PC-9 (cell line): ENCODE measurements around the gene PA2G4. TPM values are rescaled to one million over a fixed set of nuclear protein-coding genes. Genes with fewer than 3 reads are reported as not detected.

Experiments
- BruUV-seq: library from RNA; stranded (reverse); fragments of 400-500 nt; replicated peaks from 2 replicates; lab custom pipeline; 2021; lab: Mats Ljungman, UMichigan
- CTCF ChIA-PET: fragments of 300-600 bp; sonication (Branson Sonifier 250); formaldehyde crosslinking; loops from one replicate; lab custom pipeline; 2022; ENCODE audit warnings: antibody characterized with exemption; lab: Charles Lee
- POLR2A ChIA-PET: fragments of 300-600 bp; sonication (Branson Sonifier 250); formaldehyde crosslinking; loops from one replicate; lab custom pipeline; 2022; ENCODE audit warnings: antibody characterized with exemption; ENCODE audit not compliant: unreplicated experiment; lab: Charles Lee
- DNase-seq, 2 experiments: peaks; one replicate each; pipeline versions ENCODE4 v3.0.0 to v3.0.0-alpha.2; 2015 to 2022; ENCODE audit warnings: mixed read lengths in 1 of 2
- H2AFZ ChIP-seq: fragments of 200-600 bp; sonication (generic); 2 replicates; pipeline ENCODE4 v1.8.1; 2017; ENCODE audit warnings: antibody characterized with exemption
- H3F3A ChIP-seq: fragments of 200-600 bp; sonication (generic); 2 replicates; pipeline ENCODE4 v1.8.1; 2017; ENCODE audit warnings: antibody characterized with exemption, mild to moderate bottlenecking, low read depth; ENCODE audit not compliant: insufficient read depth
- H3K27ac ChIP-seq: fragments of 200-600 bp; sonication (generic); 2 replicates; pipeline ENCODE4 v1.6.1; 2016; ENCODE audit warnings: mixed run types
- H3K27me3 ChIP-seq: fragments of 200-600 bp; sonication (generic); 2 replicates; pipeline ENCODE4 v1.6.1; 2016; ENCODE audit warnings: low read depth, mixed run types; ENCODE audit not compliant: insufficient read depth
- H3K36me3 ChIP-seq: fragments of 200-600 bp; sonication (generic); 2 replicates; pipeline ENCODE4 v1.6.1; 2016; ENCODE audit warnings: low read depth, mixed run types
- H3K4me1 ChIP-seq: fragments of 200-600 bp; sonication (generic); replicated peaks from 2 replicates; pipeline ENCODE4 v1.6.1; 2016; ENCODE audit warnings: mixed run types; ENCODE audit not compliant: insufficient read depth
- H3K4me2 ChIP-seq: fragments of 200-600 bp; sonication (generic); 2 replicates; pipeline ENCODE4 v1.6.1; 2017; ENCODE audit warnings: mixed run types
- H3K4me3 ChIP-seq: fragments of 200-600 bp; sonication (generic); 2 replicates; pipeline ENCODE4 v1.6.1; 2016; ENCODE audit warnings: mixed run types
- H3K79me2 ChIP-seq: fragments of 200-600 bp; sonication (generic); 2 replicates; pipeline ENCODE4 v1.6.1; 2017; ENCODE audit warnings: low read depth, mixed run types
- H3K9me2 ChIP-seq: fragments of 200-600 bp; sonication (generic); 2 replicates; pipeline ENCODE4 v1.8.1; 2017; ENCODE audit warnings: mild to moderate bottlenecking; ENCODE audit not compliant: insufficient read depth
- H3K9me3 ChIP-seq: fragments of 200-600 bp; sonication (generic); 2 replicates; pipeline ENCODE4 v1.8.1; 2016; ENCODE audit warnings: low read depth; ENCODE audit not compliant: insufficient read depth
- H4K20me1 ChIP-seq: fragments of 200-600 bp; sonication (generic); 2 replicates; pipeline ENCODE4 v1.8.1; 2017; ENCODE audit not compliant: insufficient read depth
- EZH2 ChIP-seq: fragments of 200-600 bp; sonication (generic); IDR thresholded peaks from 2 replicates; pipeline ENCODE4 v1.8.0; 2017; ENCODE audit warnings: antibody characterized with exemption, low read depth
- intact Hi-C: fragments of 100-400 bp; cut with micrococcal nuclease; formaldehyde crosslinking; loops from one replicate; pipeline ENCODE4 v1.10.0; 2022; ENCODE audit not compliant: unreplicated experiment
- total RNA-seq: library from RNA; stranded (reverse); gene quantifications from 2 replicates; pipeline ENCODE4 v1.2.3, GENCODE V29; 2021
- TF ChIP-seq, protein P1 (sequence below): fragments of 200-600 bp; sonication (generic); conservative IDR thresholded peaks from 2 replicates; pipeline ENCODE4 v1.6.1; 2017; ENCODE audit warnings: mixed run types, antibody characterized with exemption, mild to moderate bottlenecking, moderate library complexity

The PA2G4 gene
- total RNA-seq, 1 experiment from 2014 or later, result 159 TPM

DNA sequence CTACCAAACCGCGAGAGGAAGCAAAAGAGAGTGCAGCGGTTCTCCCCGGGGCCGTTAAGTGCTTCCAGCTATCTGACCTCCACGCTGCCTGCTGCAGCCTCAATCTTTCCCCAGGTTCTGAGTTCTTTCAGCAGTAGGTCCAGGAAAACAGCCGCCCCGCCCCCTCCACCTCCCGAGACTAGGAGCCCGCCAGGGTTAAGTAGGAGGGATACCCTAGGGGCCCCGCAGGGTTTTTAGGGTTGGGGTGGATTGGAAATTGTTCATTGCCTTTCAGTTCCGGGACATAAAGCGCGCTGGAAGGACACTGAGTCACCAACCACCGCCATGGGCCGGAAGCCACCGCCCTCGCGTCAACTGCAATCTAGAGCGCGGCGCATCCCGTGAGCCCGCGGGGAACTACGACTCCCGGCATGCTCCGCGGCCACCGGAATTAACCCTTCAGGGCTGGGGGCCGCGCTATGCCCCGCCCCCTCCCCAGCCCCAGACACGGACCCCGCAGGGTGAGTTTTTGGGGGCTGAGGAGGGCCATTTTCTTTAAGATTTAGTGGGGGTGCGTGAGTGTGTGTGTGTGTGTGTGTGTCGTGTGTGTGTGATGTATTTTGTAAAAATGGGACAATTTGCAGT is 47.9 kb downstream of the PA2G4 start, which contains the start of gene MYL6B:
TSS of gene MYL6B (plus strand) at position 456 of the 624 bp plus-strand sequence. CDS start 1,332 bp downstream, outside the sequence.
- Histone ChIP-seq H3K79me2 (peaks cover 9% of the 10 kb centered on the region; the same call in 1 of the 2 replicates), H3K4me1 (peaks cover 27% of the 10 kb centered on the region), H4K20me1 (no peaks in the 10 kb centered on the region), H3K9me3 (no peaks in the 10 kb centered on the region), H3K4me2 (peak within 1 kb of the TSS; percentile 88), H3K27me3 (no peaks in the 10 kb centered on the region), H3K9me2 (no peaks in the 10 kb centered on the region), H3K27ac (peak within 1 kb of the TSS; percentile 83), H3K36me3 (no peaks in the 10 kb centered on the region), H2AFZ (peak within 1 kb of the TSS; percentile 82), H3F3A (peaks cover 19% of the 10 kb centered on the region), H3K4me3 (peak within 1 kb of the TSS; percentile 77)
- TF ChIP-seq EZH2, result no peak
- TF ChIP-seq, protein P1, sequence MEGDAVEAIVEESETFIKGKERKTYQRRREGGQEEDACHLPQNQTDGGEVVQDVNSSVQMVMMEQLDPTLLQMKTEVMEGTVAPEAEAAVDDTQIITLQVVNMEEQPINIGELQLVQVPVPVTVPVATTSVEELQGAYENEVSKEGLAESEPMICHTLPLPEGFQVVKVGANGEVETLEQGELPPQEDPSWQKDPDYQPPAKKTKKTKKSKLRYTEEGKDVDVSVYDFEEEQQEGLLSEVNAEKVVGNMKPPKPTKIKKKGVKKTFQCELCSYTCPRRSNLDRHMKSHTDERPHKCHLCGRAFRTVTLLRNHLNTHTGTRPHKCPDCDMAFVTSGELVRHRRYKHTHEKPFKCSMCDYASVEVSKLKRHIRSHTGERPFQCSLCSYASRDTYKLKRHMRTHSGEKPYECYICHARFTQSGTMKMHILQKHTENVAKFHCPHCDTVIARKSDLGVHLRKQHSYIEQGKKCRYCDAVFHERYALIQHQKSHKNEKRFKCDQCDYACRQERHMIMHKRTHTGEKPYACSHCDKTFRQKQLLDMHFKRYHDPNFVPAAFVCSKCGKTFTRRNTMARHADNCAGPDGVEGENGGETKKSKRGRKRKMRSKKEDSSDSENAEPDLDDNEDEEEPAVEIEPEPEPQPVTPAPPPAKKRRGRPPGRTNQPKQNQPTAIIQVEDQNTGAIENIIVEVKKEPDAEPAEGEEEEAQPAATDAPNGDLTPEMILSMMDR, result no peak
- BruUV-seq, result no TSS peak
- CTCF ChIA-PET, result interaction anchor here (1.0 kb wide), 1 partner anchor 26 kb away, joined by 4 read pairs; no protein-coding TSS in a partner anchor
- DNase-seq, result peak; percentile 80 to 89
- intact Hi-C loops, result loop anchor here (1.0 kb wide), 1 partner anchor 26 kb away; no protein-coding TSS in a partner anchor
- POLR2A ChIA-PET, result interaction anchor here (0.6 to 0.7 kb wide), 2 partner anchors 35 to 208 kb away, joined by 3 read pairs; no protein-coding TSS in a partner anchor

DNA sequence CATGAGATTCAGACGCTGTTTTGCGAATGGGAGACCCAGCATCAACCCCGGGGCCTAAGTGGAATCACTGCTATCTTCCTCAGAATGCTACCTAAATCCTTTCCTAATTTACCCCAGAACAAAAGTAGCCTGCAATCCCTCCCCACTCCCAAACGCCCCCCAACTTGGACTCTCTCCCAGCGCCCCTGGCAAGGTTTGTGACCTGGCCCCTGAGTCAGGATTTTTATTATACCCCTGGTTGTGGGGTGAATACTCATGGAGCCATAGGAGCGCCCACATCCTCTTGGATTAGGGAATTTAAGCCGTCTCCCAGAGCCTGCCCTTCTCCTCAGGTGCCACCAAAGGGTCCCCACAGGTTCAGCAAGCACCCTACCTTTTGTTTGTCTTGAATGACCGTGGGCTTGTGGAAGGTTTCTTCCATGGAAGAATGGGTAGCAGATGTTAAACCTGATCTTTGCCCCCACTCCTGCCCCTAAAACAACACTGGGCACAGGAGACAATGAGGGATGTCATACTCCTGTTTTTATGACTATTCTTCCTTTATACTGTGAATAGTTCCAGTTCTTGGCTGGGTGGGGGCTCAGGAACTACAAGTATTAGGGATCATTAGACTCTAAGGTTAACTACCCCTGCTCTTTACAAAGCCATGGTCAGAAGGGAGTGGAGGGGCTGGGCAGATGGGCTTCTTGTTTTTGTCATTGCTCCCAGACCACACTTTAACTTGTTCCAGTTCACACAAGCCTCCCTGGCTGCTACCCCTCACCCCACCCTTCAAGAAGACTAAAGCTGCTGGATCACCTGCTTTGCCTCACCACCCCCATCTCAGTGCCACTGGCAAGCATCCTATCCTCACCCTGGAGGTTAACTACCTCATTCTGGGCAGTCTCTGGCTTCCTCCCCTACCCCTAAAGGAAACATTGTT is 48.7 kb downstream of the PA2G4 start:
- Histone ChIP-seq H3K27ac (no peak overlapping the region), H3K79me2 (peaks cover 9% of the 10 kb centered on the region; the same call in 1 of the 2 replicates), H2AFZ (peak overlapping the region; percentile 82), H3K9me2 (no peaks in the 10 kb centered on the region), H3K4me2 (peak overlapping the region; percentile 88), H3K36me3 (no peaks in the 10 kb centered on the region), H3K4me1 (peaks cover 29% of the 10 kb centered on the region), H3K4me3 (peak overlapping the region; percentile 77), H3K9me3 (no peaks in the 10 kb centered on the region), H3F3A (peaks cover 22% of the 10 kb centered on the region; the same call in 1 of the 2 replicates), H3K27me3 (no peaks in the 10 kb centered on the region), H4K20me1 (no peaks in the 10 kb centered on the region)
- intact Hi-C loops, result loop anchor here (1.0 kb wide), 1 partner anchor 27 kb away; no protein-coding TSS in a partner anchor
- TSS peak; percentile 53 for BruUV-seq
- no peak for TF ChIP-seq EZH2
- TF ChIP-seq, protein P1, result no peak
- CTCF ChIA-PET, result interaction anchor here (0.7 kb wide), 1 partner anchor 417 kb away, joined by 3 read pairs; no protein-coding TSS in a partner anchor
- no peak for DNase-seq
- POLR2A ChIA-PET, result no interaction called here

DNA sequence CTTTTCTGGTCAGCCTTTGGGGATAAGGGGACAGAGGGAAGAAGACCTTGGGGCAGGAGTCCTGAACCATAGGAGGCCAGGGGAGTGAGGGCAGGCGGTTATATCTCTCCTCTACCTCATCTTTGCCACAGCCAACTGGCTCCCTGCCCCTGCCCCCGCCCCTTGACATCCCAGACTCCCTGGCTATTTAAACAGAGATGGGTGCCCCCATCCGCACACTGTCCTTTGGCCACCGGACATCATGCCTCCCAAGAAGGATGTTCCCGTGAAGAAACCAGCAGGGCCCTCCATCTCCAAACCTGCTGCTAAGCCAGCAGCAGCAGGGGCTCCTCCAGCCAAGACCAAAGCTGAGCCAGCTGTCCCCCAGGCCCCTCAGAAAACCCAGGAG is 49.3 kb downstream of the PA2G4 start:
- Histone ChIP-seq H2AFZ (no peak overlapping the region), H4K20me1 (no peaks in the 10 kb centered on the region), H3K27me3 (no peaks in the 10 kb centered on the region), H3K9me2 (no peaks in the 10 kb centered on the region), H3K79me2 (peaks cover 14% of the 10 kb centered on the region), H3K27ac (no peak overlapping the region), H3F3A (peaks cover 23% of the 10 kb centered on the region; the same call in 1 of the 2 replicates), H3K9me3 (no peaks in the 10 kb centered on the region), H3K4me1 (peaks cover 29% of the 10 kb centered on the region), H3K4me3 (peak overlapping the region; percentile 77; the same call in 1 of the 2 replicates), H3K4me2 (peak overlapping the region; percentile 88), H3K36me3 (no peaks in the 10 kb centered on the region)
- no peak for TF ChIP-seq EZH2
- TF ChIP-seq, protein P1, result no peak
- intact Hi-C loops, result no loop called here
- DNase-seq, result no peak
- no TSS peak for BruUV-seq
- POLR2A ChIA-PET, result interaction anchor here (0.6 kb wide), 1 partner anchor 306 kb away, joined by 3 read pairs; no protein-coding TSS in a partner anchor
- CTCF ChIA-PET, result interaction anchor here (0.7 kb wide), 1 partner anchor 418 kb away, joined by 3 read pairs; no protein-coding TSS in a partner anchor
